H1 (cell line): ENCODE measurements around the gene POU6F2. TPM values are rescaled to one million over a fixed set of nuclear protein-coding genes. Genes with fewer than 3 reads are reported as not detected.

Experiments used
- CTCF ChIA-PET: fragments of 300-600 bp; sonication (Branson Sonifier 250); formaldehyde crosslinking; loops from one replicate; lab custom pipeline; 2021; ENCODE audit not compliant: partially characterized antibody; lab: Charles Lee
- POLR2A ChIA-PET: fragments of 300-600 bp; sonication (Branson Sonifier 250); formaldehyde crosslinking; loops from one replicate; lab custom pipeline; 2021; ENCODE audit warnings: inconsistent platforms; ENCODE audit not compliant: partially characterized antibody; lab: Charles Lee
- DNase-seq, 2 experiments: peaks; one replicate each; pipeline versions ENCODE4 v3.0.0 to v3.0.0-alpha.2; 2010 to 2022; ENCODE audit warnings: low spot score in 2 of 2, low read depth in 1 of 2, mixed read lengths in 1 of 2
- FAIRE-seq: peaks from 2 replicates; lab custom pipeline; 2011; peaks lifted over from hg19 to GRCh38; lab: Jason Lieb, UNC
- H2AFZ ChIP-seq: 2 replicates; pipeline ENCODE4 v1.8.1; 2012; ENCODE audit warnings: low read length, inconsistent platforms
- H2AK5ac ChIP-seq: 2 replicates; pipeline ENCODE4 v1.6.1; 2013; ENCODE audit warnings: low read depth, low read length
- H2BK120ac ChIP-seq: replicated peaks from 2 replicates; pipeline ENCODE3; 2013; ENCODE audit warnings: low read depth, low read length, inconsistent platforms
- H2BK12ac ChIP-seq: 2 replicates; pipeline ENCODE4 v1.6.1; 2013; ENCODE audit warnings: low read depth, low read length
- H2BK15ac ChIP-seq: 2 replicates; pipeline ENCODE4 v1.6.1; 2013; ENCODE audit warnings: low read length
- H2BK20ac ChIP-seq: 2 replicates; pipeline ENCODE4 v1.6.1; 2013; ENCODE audit warnings: low read length
- H2BK5ac ChIP-seq: 2 replicates; pipeline ENCODE4 v1.6.1; 2013; ENCODE audit warnings: low read depth, low read length
- H3K14ac ChIP-seq: 2 replicates; pipeline ENCODE4 v1.6.1; 2013; ENCODE audit warnings: inconsistent platforms; ENCODE audit not compliant: insufficient read length
- H3K18ac ChIP-seq: 2 replicates; pipeline ENCODE4 v1.6.1; 2013; ENCODE audit warnings: low read length; ENCODE audit errors: extremely low read depth
- H3K23ac ChIP-seq: 2 replicates; pipeline ENCODE4 v1.6.1; 2013; ENCODE audit warnings: inconsistent platforms; ENCODE audit not compliant: insufficient read length
- H3K23me2 ChIP-seq: 2 replicates; pipeline ENCODE4 v1.6.1; 2013; ENCODE audit warnings: low read depth, low read length
- H3K27ac ChIP-seq: 2 replicates; pipeline ENCODE4 v1.6.1; 2011; ENCODE audit warnings: low read depth, low read length, inconsistent platforms
- H3K27me3 ChIP-seq, 4 experiments: replicated peaks in 1 of 4; 1 replicate in 1 of 4; 2 replicates in 3 of 4; pipeline versions ENCODE4 v1.6.1 to v1.8.1; 2011 to 2013; ENCODE audit warnings: low read length in 3 of 4, mild to moderate bottlenecking in 3 of 4, inconsistent platforms in 2 of 4, mixed read lengths in 2 of 4, moderate library complexity in 1 of 4; ENCODE audit not compliant: control insufficient read depth in 3 of 4, insufficient read depth in 3 of 4; ENCODE audit errors: extremely low read depth in 1 of 4
- H3K36me3 ChIP-seq, 4 experiments: 2 replicates each; pipeline versions ENCODE4 v1.6.1 to v1.8.1; 2011 to 2013; ENCODE audit warnings: mild to moderate bottlenecking in 4 of 4, low read length in 3 of 4, moderate library complexity in 2 of 4, control low read depth in 1 of 4, inconsistent platforms in 1 of 4; ENCODE audit not compliant: insufficient read depth in 4 of 4, control insufficient read depth in 2 of 4
- H3K4ac ChIP-seq: replicated peaks from 2 replicates; pipeline ENCODE3; 2013; ENCODE audit warnings: low read length, low read depth, mixed read lengths, inconsistent platforms; ENCODE audit not compliant: insufficient read length
- H3K4me1 ChIP-seq, 4 experiments: replicated peaks in 1 of 4; 1 replicate in 1 of 4; 2 replicates in 3 of 4; pipeline versions ENCODE4 v1.6.1 to v1.8.1; 2011 to 2013; ENCODE audit warnings: low read length in 3 of 4, inconsistent platforms in 2 of 4, mixed read lengths in 1 of 4; ENCODE audit not compliant: insufficient read depth in 4 of 4, control insufficient read depth in 3 of 4
- H3K4me2 ChIP-seq, 2 experiments: 2 replicates each; pipeline versions ENCODE4 v1.6.1 to v1.8.1; 2011 to 2013; ENCODE audit warnings: low read depth in 2 of 2, low read length in 2 of 2, control low read depth in 1 of 2, inconsistent platforms in 1 of 2, mild to moderate bottlenecking in 1 of 2; ENCODE audit not compliant: insufficient read depth in 1 of 2
- H3K4me3 ChIP-seq, 4 experiments: fragments of 200-600, 300-600 bp in 1 of 4; sonication (generic), shearing (Covaris generic), sonication (Bioruptor Twin) in 1 of 4; 2 replicates each; pipeline versions ENCODE4 v1.5.1 to v1.8.1; 2011 to 2016; ENCODE audit warnings: low read length in 4 of 4, low read depth in 3 of 4, control low read depth in 2 of 4, inconsistent platforms in 2 of 4, mild to moderate bottlenecking in 2 of 4, mixed read lengths in 1 of 4, moderate library complexity in 1 of 4; ENCODE audit not compliant: insufficient read depth in 2 of 4; ENCODE audit errors: extremely low read depth in 1 of 4
- H3K56ac ChIP-seq: replicated peaks from 2 replicates; pipeline ENCODE3; 2013; ENCODE audit warnings: low read depth, mild to moderate bottlenecking, mixed read lengths, low read length, inconsistent platforms; ENCODE audit not compliant: insufficient read length
- H3K79me1 ChIP-seq: 2 replicates; pipeline ENCODE4 v1.6.1; 2013; ENCODE audit warnings: low read depth, low read length, control low read depth
- H3K79me2 ChIP-seq, 2 experiments: 2 replicates each; pipeline versions ENCODE4 v1.6.1 to v1.8.1; 2012 to 2013; ENCODE audit warnings: low read length in 2 of 2, mild to moderate bottlenecking in 2 of 2, inconsistent platforms in 1 of 2; ENCODE audit not compliant: insufficient read depth in 2 of 2, control insufficient read depth in 1 of 2
- H3K9ac ChIP-seq, 4 experiments: replicated peaks in 1 of 4; 1 replicate in 1 of 4; 2 replicates in 3 of 4; pipeline versions ENCODE4 v1.6.1 to v1.8.1; 2011 to 2013; ENCODE audit warnings: low read depth in 3 of 4, low read length in 3 of 4, control low read depth in 2 of 4, mild to moderate bottlenecking in 2 of 4, moderate library complexity in 2 of 4, inconsistent platforms in 1 of 4; ENCODE audit errors: extremely low read depth in 1 of 4
- H3K9me3 ChIP-seq, 2 experiments: 2 replicates each; pipeline versions ENCODE4 v1.6.1 to v1.8.1; 2012 to 2013; ENCODE audit warnings: mild to moderate bottlenecking in 2 of 2, moderate library complexity in 2 of 2, control low read depth in 1 of 2, inconsistent platforms in 1 of 2, low read depth in 1 of 2, low read length in 1 of 2, mixed read lengths in 1 of 2; ENCODE audit not compliant: insufficient read depth in 2 of 2
- H4K20me1 ChIP-seq, 2 experiments: replicated peaks in 1 of 2; 2 replicates each; pipeline versions ENCODE3 to v1.8.1; 2011 to 2013; ENCODE audit warnings: inconsistent platforms in 2 of 2, low read length in 2 of 2, mild to moderate bottlenecking in 1 of 2; ENCODE audit not compliant: insufficient read depth in 2 of 2, control insufficient read depth in 1 of 2
- H4K5ac ChIP-seq: 2 replicates; pipeline ENCODE4 v1.6.1; 2013; ENCODE audit warnings: low read length, low read depth, mixed read lengths, inconsistent platforms; ENCODE audit not compliant: insufficient read length
- H4K8ac ChIP-seq: 2 replicates; pipeline ENCODE4 v1.8.0; 2013; ENCODE audit warnings: mild to moderate bottlenecking, moderate library complexity, low read length, inconsistent platforms; ENCODE audit not compliant: insufficient read depth; ENCODE audit errors: extremely low read depth
- H4K91ac ChIP-seq: replicated peaks from 2 replicates; pipeline ENCODE3; 2013; ENCODE audit warnings: low read length, mixed read lengths, inconsistent platforms; ENCODE audit not compliant: insufficient read length
- CTCF ChIP-seq, 3 experiments: IDR thresholded peaks; 1 replicate in 2 of 3; 2 replicates in 1 of 3; pipeline versions ENCODE4 v1.5.1 to v1.6.1; 2011; ENCODE audit warnings: low read length in 3 of 3, mild to moderate bottlenecking in 3 of 3, inconsistent platforms in 2 of 3, low read depth in 1 of 3, moderate library complexity in 1 of 3; ENCODE audit not compliant: insufficient read depth in 1 of 3; ENCODE audit errors: control extremely low read depth in 1 of 3
- GABPA ChIP-seq: IDR thresholded peaks from 2 replicates; pipeline ENCODE4 v1.6.1; 2011; ENCODE audit warnings: mild to moderate bottlenecking, low read length, moderate library complexity, borderline replicate concordance; ENCODE audit not compliant: insufficient read depth
- JUND ChIP-seq: IDR thresholded peaks from 2 replicates; pipeline ENCODE4 v1.6.1; 2011; ENCODE audit warnings: mild to moderate bottlenecking, improper control_type of control experiment, low read length
- KDM1A ChIP-seq: fragments of 200-600, 300-600 bp; sonication (generic); IDR thresholded peaks from 2 replicates; pipeline ENCODE4 v1.7.1; 2016; ENCODE audit warnings: mild to moderate bottlenecking, low read length, borderline replicate concordance
- NANOG ChIP-seq: IDR thresholded peaks from 2 replicates; pipeline ENCODE4 v1.6.1; 2011; ENCODE audit warnings: low read length, low read depth, mild to moderate bottlenecking, inconsistent platforms; ENCODE audit not compliant: insufficient read depth, poor library complexity, severe bottlenecking
- RAD21 ChIP-seq, 2 experiments: IDR thresholded peaks in 1 of 2; conservative IDR thresholded peaks in 1 of 2; 2 replicates each; pipeline ENCODE4 v1.6.1; 2011; ENCODE audit warnings: low read depth in 2 of 2, low read length in 2 of 2, improper control_type of control experiment in 1 of 2, inconsistent platforms in 1 of 2, mild to moderate bottlenecking in 1 of 2, moderate library complexity in 1 of 2
- SP4 ChIP-seq: IDR thresholded peaks from 2 replicates; pipeline ENCODE4 v1.6.1; 2012; ENCODE audit warnings: low read length, inconsistent platforms
- TAF7 ChIP-seq: optimal IDR thresholded peaks from 2 replicates; pipeline ENCODE3; 2011; ENCODE audit warnings: low read depth, mild to moderate bottlenecking, inconsistent platforms, low read length, moderate library complexity, borderline replicate concordance
- TBP ChIP-seq: IDR thresholded peaks from 2 replicates; pipeline ENCODE4 v1.6.1; 2011; ENCODE audit warnings: low read depth, low read length, improper control_type of control experiment
- WGBS, 2 experiments: shearing (Covaris generic) in 1 of 2; methylation state at CpG; one replicate each; pipeline versions ENCODE4 v1.1.6 to v1.1.7; 2013 to 2015; ENCODE audit warnings: low lambda C conversion rate in 2 of 2, mixed read lengths in 2 of 2, inconsistent platforms in 1 of 2, low coverage in 1 of 2, missing lambda C conversion rate in 1 of 2; ENCODE audit not compliant: insufficient replicate concordance in 2 of 2, insufficient coverage in 1 of 2, insufficient read length in 1 of 2; ENCODE audit errors: extremely low coverage in 1 of 2, missing lambda C conversion rate in 1 of 2; 5-methylcytosine and 5-hydroxymethylcytosine counted together
- polyA plus RNA-seq, 7 experiments: library from polyadenylated mRNA; depleted of rRNA in 3 of 7; stranded (reverse) in 5 of 7; unstranded in 2 of 7; fragments of >200 nt in 5 of 7; fragments of 200-250 nt in 2 of 7; gene quantifications; 1 replicate in 5 of 7; 2 replicates in 1 of 7; 4 replicates in 1 of 7; pipeline versions ENCODE4 v1.2.1 to v1.2.3, GENCODE V29; 2011 to 2013; ENCODE audit warnings: missing spikeins in 2 of 7, mixed read lengths in 2 of 7
- total RNA-seq: library from RNA; stranded (reverse); fragmentation: NEBNext Ultra II Directional; extraction: Animal tissue kit (Norgen Biotek cat#: 25700); gene quantifications from 2 replicates; pipeline ENCODE4 v1.2.1, GENCODE V29; 2021

Gene POU6F2
- total and polyA plus RNA-seq, 2 of the 8 experiments (the other 6 are each of a cell fraction or from before 2014, with no cell fraction given), result 1.1 to 2.0 TPM

GRCh38 chr7:39168403-39169098, 190.8 kb downstream of the POU6F2 start:
- ChIA-PET POLR2A (interaction anchor here (0.6 kb wide), 1 partner anchor 9 kb away, joined by 3 read pairs; no protein-coding TSS in a partner anchor), CTCF (no interaction called here)
- no peaks in the 10 kb centered on the region for H3K79me2 ChIP-seq
- H3K9me3 ChIP-seq, result no peaks in the 10 kb centered on the region
- no peak overlapping the region for H3K4me2 ChIP-seq
- no peaks in the 10 kb centered on the region for H3K36me3 ChIP-seq
- no peak overlapping the region for H4K8ac ChIP-seq
- H3K27me3 ChIP-seq, result no peaks in the 10 kb centered on the region
- no peak overlapping the region for H3K18ac ChIP-seq
- no peak overlapping the region for H3K23ac ChIP-seq
- no peak overlapping the region for H3K4ac ChIP-seq
- no peak overlapping the region for H2BK5ac ChIP-seq
- no peaks in the 10 kb centered on the region for H4K20me1 ChIP-seq
- H2AFZ ChIP-seq, result no peak overlapping the region
- H2BK12ac ChIP-seq, result no peak overlapping the region
- H2BK15ac ChIP-seq, result no peak overlapping the region
- no peak overlapping the region for H3K14ac ChIP-seq
- H3K9ac ChIP-seq, result no peak overlapping the region
- H4K91ac ChIP-seq, result no peak overlapping the region
- H2BK20ac ChIP-seq, result no peak overlapping the region
- peaks cover 0 to 2% (median under 1%) of the 10 kb centered on the region in 4 experiments; a peak in 1 of 7 replicates for H3K4me1 ChIP-seq
- WGBS, 2 experiments, result 90% methylated on average over 8 of the region's 8 CpGs; no CpG with 5 or more reads in 1 of the 2 experiments
- H2AK5ac ChIP-seq, result no peak overlapping the region
- no peak for DNase-seq
- FAIRE-seq, result no peak
- no peak overlapping the region for H3K56ac ChIP-seq
- H3K4me3 ChIP-seq, result no peak overlapping the region
- no peaks in the 10 kb centered on the region for H3K23me2 ChIP-seq
- no peaks in the 10 kb centered on the region for H3K79me1 ChIP-seq
- no peak overlapping the region for H3K27ac ChIP-seq
- H2BK120ac ChIP-seq, result no peak overlapping the region
- no peak overlapping the region for H4K5ac ChIP-seq
- TF ChIP-seq JUND (no peak), KDM1A (no peak), RAD21 (IDR thresholded peaks at IDR 0.05 in 1 of 2, conservative IDR thresholded peaks at IDR 0.05 in 1 of 2; ENCODE audit: low read depth in 2 of 2, low read length in 2 of 2) (no peak), SP4 (no peak), CTCF (IDR thresholded peaks at IDR 0.05; ENCODE audit: control extremely low read depth in 1 of 3, insufficient read depth in 1 of 3, low read depth in 1 of 3, low read length in 3 of 3) (no peak), TBP (no peak), TAF7 (no peak), NANOG (no peak), GABPA (no peak)
